ENCODE data around the gene POLD1.

DNA sequence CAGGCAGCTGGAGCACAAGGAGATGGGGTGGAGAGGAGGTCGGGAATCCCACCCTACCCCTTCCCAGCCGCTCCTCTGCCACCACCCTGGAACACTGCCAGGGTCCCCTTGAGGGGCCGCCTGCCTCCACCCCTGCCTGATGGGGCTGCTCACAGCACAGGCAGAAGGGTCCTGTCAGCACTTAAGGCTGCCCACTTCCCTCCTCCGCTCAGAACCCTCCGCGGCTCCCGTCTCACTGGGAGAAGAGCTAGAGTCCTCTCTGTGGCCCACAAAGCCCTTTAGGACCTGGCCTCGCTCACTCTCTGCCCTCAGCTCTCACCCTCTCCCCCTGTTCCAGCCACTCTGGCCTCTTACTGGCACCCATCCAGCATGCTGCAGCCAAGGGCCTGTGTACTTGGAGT is 3.4 kb upstream of the POLD1 start:
- TF ChIP-seq, protein P1, sequence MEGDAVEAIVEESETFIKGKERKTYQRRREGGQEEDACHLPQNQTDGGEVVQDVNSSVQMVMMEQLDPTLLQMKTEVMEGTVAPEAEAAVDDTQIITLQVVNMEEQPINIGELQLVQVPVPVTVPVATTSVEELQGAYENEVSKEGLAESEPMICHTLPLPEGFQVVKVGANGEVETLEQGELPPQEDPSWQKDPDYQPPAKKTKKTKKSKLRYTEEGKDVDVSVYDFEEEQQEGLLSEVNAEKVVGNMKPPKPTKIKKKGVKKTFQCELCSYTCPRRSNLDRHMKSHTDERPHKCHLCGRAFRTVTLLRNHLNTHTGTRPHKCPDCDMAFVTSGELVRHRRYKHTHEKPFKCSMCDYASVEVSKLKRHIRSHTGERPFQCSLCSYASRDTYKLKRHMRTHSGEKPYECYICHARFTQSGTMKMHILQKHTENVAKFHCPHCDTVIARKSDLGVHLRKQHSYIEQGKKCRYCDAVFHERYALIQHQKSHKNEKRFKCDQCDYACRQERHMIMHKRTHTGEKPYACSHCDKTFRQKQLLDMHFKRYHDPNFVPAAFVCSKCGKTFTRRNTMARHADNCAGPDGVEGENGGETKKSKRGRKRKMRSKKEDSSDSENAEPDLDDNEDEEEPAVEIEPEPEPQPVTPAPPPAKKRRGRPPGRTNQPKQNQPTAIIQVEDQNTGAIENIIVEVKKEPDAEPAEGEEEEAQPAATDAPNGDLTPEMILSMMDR (IDR thresholded peaks at IDR 0.05; ENCODE audit: poor library complexity), result no peak
- TF ChIP-seq EZH2 (IDR thresholded peaks at IDR 0.05; ENCODE audit: borderline replicate concordance), result no peak
- TF ChIP-seq EZH2phosphoT487 (IDR thresholded peaks at IDR 0.05; ENCODE audit: low read depth, severe bottlenecking, unreplicated experiment), result no peak

All from hepatocyte (in vitro differentiated cells).